Liver (tissue), 9 donors: ENCODE data around the gene PTCD1. TPM values are rescaled to one million over a fixed set of nuclear protein-coding genes. Genes with fewer than 3 reads are reported as not detected.

Source experiments
- DNase-seq: peaks from one replicate; pipeline ENCODE4 v3.0.0-alpha.2; 2017; ENCODE audit warnings: low spot score
- H3K27ac ChIP-seq, 2 donors: one replicate each; pipeline ENCODE4 v1.7.0; 2013; ENCODE audit warnings: inconsistent platforms in 2 of 2, low read length in 2 of 2, control low read depth in 1 of 2, low read depth in 1 of 2, mild to moderate bottlenecking in 1 of 2
- H3K27me3 ChIP-seq, 4 donors: one replicate each; pipeline versions ENCODE4 v1.6.1 to v1.7.0; 2013; ENCODE audit warnings: low read length in 3 of 4, inconsistent platforms in 1 of 4, mild to moderate bottlenecking in 1 of 4, moderate library complexity in 1 of 4; ENCODE audit not compliant: control insufficient read depth in 4 of 4, insufficient read depth in 4 of 4
- H3K36me3 ChIP-seq, 4 donors: one replicate each; pipeline versions ENCODE4 v1.6.1 to v1.7.0; 2013; ENCODE audit warnings: low read length in 3 of 4, mild to moderate bottlenecking in 3 of 4, low read depth in 1 of 4, moderate library complexity in 1 of 4; ENCODE audit not compliant: control insufficient read depth in 4 of 4, insufficient read depth in 3 of 4
- H3K4me1 ChIP-seq, 4 donors: one replicate each; pipeline versions ENCODE4 v1.6.1 to v1.7.0; 2013; ENCODE audit warnings: low read length in 3 of 4, mild to moderate bottlenecking in 3 of 4, moderate library complexity in 1 of 4; ENCODE audit not compliant: control insufficient read depth in 4 of 4, insufficient read depth in 4 of 4
- H3K4me3 ChIP-seq, 3 donors: one replicate each; pipeline versions ENCODE4 v1.6.1 to v1.7.0; 2013; ENCODE audit warnings: low read length in 3 of 3, control low read depth in 1 of 3, low read depth in 1 of 3, mild to moderate bottlenecking in 1 of 3
- H3K9ac ChIP-seq, 2 donors: one replicate each; pipeline ENCODE4 v1.7.0; 2013; ENCODE audit warnings: low read length in 2 of 2, mild to moderate bottlenecking in 2 of 2, moderate library complexity in 2 of 2, control low read depth in 1 of 2, low read depth in 1 of 2
- H3K9me3 ChIP-seq, 4 donors: one replicate each; pipeline versions ENCODE4 v1.6.1 to v1.7.0; 2013; ENCODE audit warnings: low read length in 3 of 4; ENCODE audit not compliant: control insufficient read depth in 4 of 4
- ATF3 ChIP-seq: IDR thresholded peaks from 2 replicates; pipeline ENCODE4 v1.6.1; 2016; ENCODE audit warnings: antibody characterized with exemption
- CTCF ChIP-seq: fragments of 150-350 bp; IDR thresholded peaks from 2 replicates; pipeline ENCODE4 v1.5.1; 2017; ENCODE audit warnings: improper control_type of control experiment, low read depth, low read length; ENCODE audit not compliant: missing input control
- FOXA2 ChIP-seq: IDR thresholded peaks from 2 replicates; pipeline ENCODE4 v1.6.1; 2016; ENCODE audit warnings: antibody characterized with exemption
- GABPA ChIP-seq, 2 donors: IDR thresholded peaks in 1 of 2; conservative IDR thresholded peaks in 1 of 2; 2 replicates each; pipeline ENCODE4 v1.6.1; 2016; ENCODE audit warnings: antibody characterized with exemption in 2 of 2, mild to moderate bottlenecking in 1 of 2, moderate library complexity in 1 of 2
- HNF4A ChIP-seq, 2 donors: conservative IDR thresholded peaks; 2 replicates each; pipeline ENCODE4 v1.6.1; 2016; ENCODE audit warnings: antibody characterized with exemption in 2 of 2, mild to moderate bottlenecking in 2 of 2
- HNF4G ChIP-seq: IDR thresholded peaks from 2 replicates; pipeline ENCODE4 v1.6.1; 2016; ENCODE audit warnings: antibody characterized with exemption
- JUND ChIP-seq, 2 donors: IDR thresholded peaks; 2 replicates each; pipeline ENCODE4 v1.6.1; 2016; ENCODE audit warnings: antibody characterized with exemption in 2 of 2
- NR2F2 ChIP-seq: IDR thresholded peaks from 2 replicates; pipeline ENCODE4 v1.6.1; 2016; ENCODE audit warnings: antibody characterized with exemption
- RAD21 ChIP-seq, 2 donors: IDR thresholded peaks; 2 replicates each; pipeline ENCODE4 v1.6.1; 2016; ENCODE audit warnings: antibody characterized with exemption in 2 of 2, mild to moderate bottlenecking in 2 of 2
- REST ChIP-seq: IDR thresholded peaks from 2 replicates; pipeline ENCODE4 v1.6.1; 2016; ENCODE audit warnings: antibody characterized with exemption, mild to moderate bottlenecking
- RXRA ChIP-seq, 2 donors: IDR thresholded peaks; 2 replicates each; pipeline ENCODE4 v1.6.1; 2017 to 2018; ENCODE audit warnings: antibody characterized with exemption in 2 of 2, mild to moderate bottlenecking in 1 of 2
- SP1 ChIP-seq: IDR thresholded peaks from 2 replicates; pipeline ENCODE4 v1.6.1; 2018; ENCODE audit warnings: antibody characterized with exemption, mild to moderate bottlenecking
- YY1 ChIP-seq: IDR thresholded peaks from 2 replicates; pipeline ENCODE4 v1.6.1; 2016; ENCODE audit warnings: antibody characterized with exemption, mild to moderate bottlenecking
- ZBTB33 ChIP-seq: IDR thresholded peaks from 2 replicates; pipeline ENCODE4 v1.6.1; 2016; ENCODE audit warnings: antibody characterized with exemption
- WGBS: extraction: QIAGEN DNeasy Blood & Tissue Kit; methylation state at CpG from one replicate; pipeline ENCODE4 v1.1.7; 2013; 5-methylcytosine and 5-hydroxymethylcytosine counted together
- polyA plus RNA-seq, 2 donors: library from polyadenylated mRNA; stranded (reverse) in 1 of 2; unstranded in 1 of 2; fragments of 200-250 nt in 1 of 2; fragments of >200 nt in 1 of 2; fragmentation: Nextera tagmentation in 1 of 2; extraction: Ambion mirVana in 1 of 2; gene quantifications; one replicate each; pipeline versions ENCODE4 v1.2.1 to v1.2.3, GENCODE V29; 2013 to 2015
- total RNA-seq, 2 donors: library from RNA; depleted of rRNA; stranded (reverse); fragments of >200 nt; gene quantifications; one replicate each; pipeline ENCODE4 v1.2.3, GENCODE V29; 2014
- donor health status: healthy.
- donor health status: healthy.
- donor health status: healthy.
- donor health status: healthy.
- donor health status: healthy.

Gene PTCD1
- total and polyA plus RNA-seq, 4 donors: 3.1 to 4.3 (median 3.8) TPM

GRCh38 chr7:99469381-99470065 is 30.9 kb upstream of the PTCD1 start:
- Histone ChIP-seq H3K36me3 (no peaks in the 10 kb centered on the region), H3K4me1 (peaks cover 6 to 30% (median 17%) of the 10 kb centered on the region in 4 donors), H3K27me3 (no peaks in the 10 kb centered on the region), H3K9ac (no peak overlapping the region), H3K9me3 (no peaks in the 10 kb centered on the region), H3K4me3 (no peak overlapping the region), H3K27ac (no peak overlapping the region)
- no peak for DNase-seq
- TF ChIP-seq CTCF: no peak
- TF ChIP-seq SP1: no peak
- no peak for TF ChIP-seq HNF4A (conservative IDR thresholded peaks at IDR 0.05)
- no peak for TF ChIP-seq RAD21 (IDR thresholded peaks at IDR 0.05)
- TF ChIP-seq YY1: no peak
- no peak for TF ChIP-seq JUND (IDR thresholded peaks at IDR 0.05)
- no peak for TF ChIP-seq REST
- TF ChIP-seq FOXA2: no peak
- TF ChIP-seq ZBTB33: no peak
- no peak for TF ChIP-seq NR2F2
- TF ChIP-seq HNF4G: no peak
- no peak for TF ChIP-seq RXRA (IDR thresholded peaks at IDR 0.05)
- TF ChIP-seq GABPA (IDR thresholded peaks at IDR 0.05 in 1 of 2, conservative IDR thresholded peaks at IDR 0.05 in 1 of 2): no peak
- WGBS: 42% methylated on average over 23 of the region's 23 CpGs

- Histone ChIP-seq H3K9ac (no peak overlapping the region), H3K27ac (no peak overlapping the region), H3K36me3 (peaks cover 0 to 4% (median 2%) of the 10 kb centered on the region in 4 donors), H3K4me1 (peaks cover 3 to 28% (median 18%) of the 10 kb centered on the region in 4 donors), H3K4me3 (no peak overlapping the region), H3K27me3 (no peaks in the 10 kb centered on the region), H3K9me3 (no peaks in the 10 kb centered on the region)
- WGBS: 84% methylated on average over 29 of the region's 29 CpGs
- no peak for DNase-seq
- TF ChIP-seq REST (no peak), CTCF (no peak), FOXA2 (no peak), RAD21 (IDR thresholded peaks at IDR 0.05) (no peak), HNF4A (conservative IDR thresholded peaks at IDR 0.05) (no peak), NR2F2 (no peak), ATF3 (no peak), RXRA (IDR thresholded peaks at IDR 0.05) (no peak)
Measured at GRCh38 chr7:99468336-99468918, 29.8 kb upstream of the PTCD1 start.
